ENCODE data around the gene SMG7.

DNA sequence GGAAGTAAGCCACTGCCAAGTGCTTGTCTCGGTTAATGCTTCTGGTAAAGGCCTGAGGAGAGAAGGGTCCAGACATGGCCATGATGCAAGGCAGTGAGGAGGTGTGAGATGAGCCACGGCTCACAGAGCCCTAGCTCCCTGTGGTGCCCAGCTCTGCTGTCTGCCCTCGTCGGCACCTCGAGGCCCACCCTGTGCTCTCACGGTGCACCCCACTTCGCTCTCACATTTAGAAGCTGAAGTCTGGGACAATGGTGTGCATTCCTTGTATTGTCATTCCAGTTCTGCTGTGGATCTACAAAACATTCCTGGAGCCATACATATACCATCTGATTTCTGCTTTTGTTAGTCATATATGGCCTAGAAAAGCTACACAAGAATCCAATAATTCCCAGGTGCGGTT lies 114.6 kb downstream of the SMG7 start:
- TF ChIP-seq EGR1 (IDR thresholded peaks at IDR 0.05; ENCODE audit: low read depth) (no peak), EZH2 (IDR thresholded peaks at IDR 0.05) (no peak), ELF1 (IDR thresholded peaks at IDR 0.05; ENCODE audit: borderline replicate concordance, low read depth) (no peak)
- TF ChIP-seq, protein P1, sequence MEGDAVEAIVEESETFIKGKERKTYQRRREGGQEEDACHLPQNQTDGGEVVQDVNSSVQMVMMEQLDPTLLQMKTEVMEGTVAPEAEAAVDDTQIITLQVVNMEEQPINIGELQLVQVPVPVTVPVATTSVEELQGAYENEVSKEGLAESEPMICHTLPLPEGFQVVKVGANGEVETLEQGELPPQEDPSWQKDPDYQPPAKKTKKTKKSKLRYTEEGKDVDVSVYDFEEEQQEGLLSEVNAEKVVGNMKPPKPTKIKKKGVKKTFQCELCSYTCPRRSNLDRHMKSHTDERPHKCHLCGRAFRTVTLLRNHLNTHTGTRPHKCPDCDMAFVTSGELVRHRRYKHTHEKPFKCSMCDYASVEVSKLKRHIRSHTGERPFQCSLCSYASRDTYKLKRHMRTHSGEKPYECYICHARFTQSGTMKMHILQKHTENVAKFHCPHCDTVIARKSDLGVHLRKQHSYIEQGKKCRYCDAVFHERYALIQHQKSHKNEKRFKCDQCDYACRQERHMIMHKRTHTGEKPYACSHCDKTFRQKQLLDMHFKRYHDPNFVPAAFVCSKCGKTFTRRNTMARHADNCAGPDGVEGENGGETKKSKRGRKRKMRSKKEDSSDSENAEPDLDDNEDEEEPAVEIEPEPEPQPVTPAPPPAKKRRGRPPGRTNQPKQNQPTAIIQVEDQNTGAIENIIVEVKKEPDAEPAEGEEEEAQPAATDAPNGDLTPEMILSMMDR (IDR thresholded peaks at IDR 0.05 in 2 of 3, conservative IDR thresholded peaks at IDR 0.05 in 1 of 3; ENCODE audit: borderline replicate concordance in 1 of 3, insufficient read depth in 1 of 3, low read depth in 2 of 3, low read length in 2 of 3): no peak
